ENCODE measurements around the gene BABAM1. TPM values are rescaled to one million over a fixed set of nuclear protein-coding genes. Genes with fewer than 3 reads are reported as not detected.

The BABAM1 gene
- polyA plus RNA-seq, 1 donor (not counting 4 experiments of a cell fraction or from before 2014, with no cell fraction given): 92.8 TPM

GRCh38 chr19:17326595-17326966 is 59.3 kb downstream of the BABAM1 start:
- Histone ChIP-seq H3K9me3 (ENCODE audit: control insufficient read depth, low read depth, low read length) (no peaks in the 10 kb centered on the region), H3K4me2 (ENCODE audit: control insufficient read depth, extremely low read depth, insufficient read depth, low read depth, low read length) (peak overlapping the region; percentile 10), H3K27me3 (ENCODE audit: control insufficient read depth, extremely low read depth, insufficient read depth, low read length) (peaks cover 25% of the 10 kb centered on the region), H3K36me3 (ENCODE audit: control insufficient read depth in 2 of 2, extremely low read depth in 1 of 2, insufficient read depth in 2 of 2, low read length in 2 of 2) (peaks cover 8 to 9% of the 10 kb centered on the region in 2 experiments), H3K79me2 (ENCODE audit: control insufficient read depth, insufficient read depth, low read length) (no peaks in the 10 kb centered on the region), H3K9ac (ENCODE audit: control insufficient read depth, extremely low read depth, insufficient read depth, low read length) (no peak overlapping the region), H3K4me1 (ENCODE audit: control insufficient read depth, extremely low read depth, insufficient read depth, low read length) (peaks cover 13% of the 10 kb centered on the region), H3K4me3 (ENCODE audit: control insufficient read depth in 2 of 3, extremely low read depth in 1 of 3, insufficient read depth in 2 of 3, low read depth in 1 of 3, low read length in 3 of 3) (no peak overlapping the region), H2AFZ (ENCODE audit: control insufficient read depth, low read length) (no peak overlapping the region), H3K27ac (ENCODE audit: control insufficient read depth, insufficient read depth, low read length) (no peak overlapping the region), H4K20me1 (ENCODE audit: control insufficient read depth, extremely low read depth, insufficient read depth, low read length) (no peaks in the 10 kb centered on the region), H3K9me1 (ENCODE audit: control insufficient read depth, extremely low read depth, insufficient read depth, low read length) (no peaks in the 10 kb centered on the region)
- FAIRE-seq (no peak), DNase-seq (ENCODE audit: low read depth, low spot score) (no peak)
- dilution Hi-C loops (cut with MboI; ENCODE audit: extremely low pct_ligation_motif_present, low sequenced_read_pairs): no loop called here
- TF ChIP-seq, protein P1, sequence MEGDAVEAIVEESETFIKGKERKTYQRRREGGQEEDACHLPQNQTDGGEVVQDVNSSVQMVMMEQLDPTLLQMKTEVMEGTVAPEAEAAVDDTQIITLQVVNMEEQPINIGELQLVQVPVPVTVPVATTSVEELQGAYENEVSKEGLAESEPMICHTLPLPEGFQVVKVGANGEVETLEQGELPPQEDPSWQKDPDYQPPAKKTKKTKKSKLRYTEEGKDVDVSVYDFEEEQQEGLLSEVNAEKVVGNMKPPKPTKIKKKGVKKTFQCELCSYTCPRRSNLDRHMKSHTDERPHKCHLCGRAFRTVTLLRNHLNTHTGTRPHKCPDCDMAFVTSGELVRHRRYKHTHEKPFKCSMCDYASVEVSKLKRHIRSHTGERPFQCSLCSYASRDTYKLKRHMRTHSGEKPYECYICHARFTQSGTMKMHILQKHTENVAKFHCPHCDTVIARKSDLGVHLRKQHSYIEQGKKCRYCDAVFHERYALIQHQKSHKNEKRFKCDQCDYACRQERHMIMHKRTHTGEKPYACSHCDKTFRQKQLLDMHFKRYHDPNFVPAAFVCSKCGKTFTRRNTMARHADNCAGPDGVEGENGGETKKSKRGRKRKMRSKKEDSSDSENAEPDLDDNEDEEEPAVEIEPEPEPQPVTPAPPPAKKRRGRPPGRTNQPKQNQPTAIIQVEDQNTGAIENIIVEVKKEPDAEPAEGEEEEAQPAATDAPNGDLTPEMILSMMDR (optimal IDR thresholded peaks at IDR 0.05 in 1 of 3, IDR thresholded peaks at IDR 0.05 in 1 of 3, conservative IDR thresholded peaks at IDR 0.05 in 1 of 3; ENCODE audit: extremely low read depth in 1 of 3, insufficient read depth in 2 of 3, low read length in 3 of 3): no peak
- no peak for TF ChIP-seq EZH2 (IDR thresholded peaks at IDR 0.05; ENCODE audit: low read length)

- Histone ChIP-seq H3K4me2 (ENCODE audit: control insufficient read depth, extremely low read depth, insufficient read depth, low read depth, low read length) (peak overlapping the region; percentile 74), H3K36me3 (ENCODE audit: control insufficient read depth in 2 of 2, extremely low read depth in 1 of 2, insufficient read depth in 2 of 2, low read length in 2 of 2) (peaks cover 5 to 7% of the 10 kb centered on the region in 2 experiments), H4K20me1 (ENCODE audit: control insufficient read depth, extremely low read depth, insufficient read depth, low read length) (no peaks in the 10 kb centered on the region), H3K9ac (ENCODE audit: control insufficient read depth, extremely low read depth, insufficient read depth, low read length) (no peak overlapping the region), H3K27ac (ENCODE audit: control insufficient read depth, insufficient read depth, low read length) (no peak overlapping the region), H3K79me2 (ENCODE audit: control insufficient read depth, insufficient read depth, low read length) (no peaks in the 10 kb centered on the region), H2AFZ (ENCODE audit: control insufficient read depth, low read length) (no peak overlapping the region), H3K4me3 (ENCODE audit: control insufficient read depth in 2 of 3, extremely low read depth in 1 of 3, insufficient read depth in 2 of 3, low read depth in 1 of 3, low read length in 3 of 3) (no peak overlapping the region), H3K9me3 (ENCODE audit: control insufficient read depth, low read depth, low read length) (no peaks in the 10 kb centered on the region), H3K27me3 (ENCODE audit: control insufficient read depth, extremely low read depth, insufficient read depth, low read length) (peaks cover 25% of the 10 kb centered on the region), H3K4me1 (ENCODE audit: control insufficient read depth, extremely low read depth, insufficient read depth, low read length) (peaks cover 13% of the 10 kb centered on the region), H3K9me1 (ENCODE audit: control insufficient read depth, extremely low read depth, insufficient read depth, low read length) (no peaks in the 10 kb centered on the region)
- DNase-seq (ENCODE audit: low read depth, low spot score): no peak
- TF ChIP-seq EZH2 (IDR thresholded peaks at IDR 0.05; ENCODE audit: low read length): no peak
- TF ChIP-seq, protein P1 (optimal IDR thresholded peaks at IDR 0.05 in 1 of 3, IDR thresholded peaks at IDR 0.05 in 1 of 3, conservative IDR thresholded peaks at IDR 0.05 in 1 of 3; ENCODE audit: extremely low read depth in 1 of 3, insufficient read depth in 2 of 3, low read length in 3 of 3): no peak
- dilution Hi-C loops (cut with MboI; ENCODE audit: extremely low pct_ligation_motif_present, low sequenced_read_pairs): no loop called here
- FAIRE-seq: no peak
Observed at GRCh38 chr19:17327068-17327653, 59.9 kb downstream of the BABAM1 start.

All from keratinocyte (primary cell).